ENCODE data around the gene NLRX1.
"Not testable (repeated sequence)": the region's sequence is repeated elsewhere in the genome, so short reads cannot be mapped to it uniquely, and the experiment has no call there.

Gene NLRX1

GRCh38 chr11:119192111-119192510, 23.6 kb downstream of the NLRX1 start:
- Histone ChIP-seq H3K4me3 (ENCODE audit: low read depth in 1 of 5, low read length in 5 of 5) (no peak overlapping the region), H3K4me1 (ENCODE audit: control insufficient read depth in 5 of 5, insufficient read depth in 5 of 5, low read length in 5 of 5) (peaks cover 0 to 5% (median 2%) of the 10 kb centered on the region in 5 donors), H3K9ac (ENCODE audit: low read length in 5 of 5) (no peak overlapping the region), H3K9me3 (ENCODE audit: control insufficient read depth in 5 of 5, low read length in 5 of 5) (no peaks in the 10 kb centered on the region), H3K27me3 (ENCODE audit: control insufficient read depth in 5 of 5, insufficient read depth in 4 of 5, low read length in 5 of 5) (no peaks in the 10 kb centered on the region), H3K27ac (ENCODE audit: low read depth, low read length) (no peak overlapping the region), H3K36me3 (ENCODE audit: control insufficient read depth in 5 of 5, insufficient read depth in 5 of 5, low read length in 5 of 5) (no peaks in the 10 kb centered on the region)

DNA sequence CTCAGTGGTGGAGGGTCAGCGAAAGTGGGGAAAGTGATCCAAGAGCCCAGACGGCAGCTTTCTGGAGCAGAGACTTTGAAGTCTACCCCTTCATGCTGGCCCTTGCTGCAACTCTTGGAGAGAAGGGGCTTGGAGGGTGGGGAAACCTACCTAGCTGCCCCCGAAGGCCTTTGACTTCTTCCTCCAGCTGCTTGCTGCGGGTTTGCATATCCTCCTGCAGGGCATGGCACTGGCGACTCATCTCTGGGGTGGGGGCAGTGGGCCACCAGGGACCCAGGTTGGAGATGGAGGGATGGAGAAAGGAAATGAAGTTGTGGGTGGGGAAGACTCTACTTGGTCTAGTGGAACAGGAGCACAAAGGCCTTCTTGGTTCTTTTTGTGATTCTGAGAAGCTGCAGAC, 24.5 kb downstream of the NLRX1 start:
- H3K36me3 ChIP-seq (ENCODE audit: control insufficient read depth in 5 of 5, insufficient read depth in 5 of 5, low read length in 5 of 5): no peaks in the 10 kb centered on the region
- H3K9me3 ChIP-seq (ENCODE audit: control insufficient read depth in 5 of 5, low read length in 5 of 5): no peaks in the 10 kb centered on the region
- no peak overlapping the region for H3K4me3 ChIP-seq (ENCODE audit: low read depth in 1 of 5, low read length in 5 of 5)
- no peaks in the 10 kb centered on the region for H3K27me3 ChIP-seq (ENCODE audit: control insufficient read depth in 5 of 5, insufficient read depth in 4 of 5, low read length in 5 of 5)
- peaks cover 0 to 6% (median 3%) of the 10 kb centered on the region in 5 donors for H3K4me1 ChIP-seq (ENCODE audit: control insufficient read depth in 5 of 5, insufficient read depth in 5 of 5, low read length in 5 of 5)
- no peak overlapping the region for H3K27ac ChIP-seq (ENCODE audit: low read depth, low read length)
- no peak overlapping the region for H3K9ac ChIP-seq (ENCODE audit: low read length in 5 of 5)

- no peak overlapping the region for H3K27ac ChIP-seq (ENCODE audit: low read depth, low read length)
- H3K9ac ChIP-seq (ENCODE audit: low read length in 5 of 5): no peak overlapping the region
- no peak overlapping the region for H3K4me3 ChIP-seq (ENCODE audit: low read depth in 1 of 5, low read length in 5 of 5)
- H3K4me1 ChIP-seq (ENCODE audit: control insufficient read depth in 5 of 5, insufficient read depth in 5 of 5, low read length in 5 of 5): peaks cover 0 to 6% (median 3%) of the 10 kb centered on the region in 5 donors
- H3K27me3 ChIP-seq (ENCODE audit: control insufficient read depth in 5 of 5, insufficient read depth in 4 of 5, low read length in 5 of 5): no peaks in the 10 kb centered on the region
- H3K36me3 ChIP-seq (ENCODE audit: control insufficient read depth in 5 of 5, insufficient read depth in 5 of 5, low read length in 5 of 5): no peaks in the 10 kb centered on the region
- no peaks in the 10 kb centered on the region for H3K9me3 ChIP-seq (ENCODE audit: control insufficient read depth in 5 of 5, low read length in 5 of 5)
These were observed 25.1 kb downstream of the NLRX1 start for GRCh38 chr11:119193626-119194025.

DNA sequence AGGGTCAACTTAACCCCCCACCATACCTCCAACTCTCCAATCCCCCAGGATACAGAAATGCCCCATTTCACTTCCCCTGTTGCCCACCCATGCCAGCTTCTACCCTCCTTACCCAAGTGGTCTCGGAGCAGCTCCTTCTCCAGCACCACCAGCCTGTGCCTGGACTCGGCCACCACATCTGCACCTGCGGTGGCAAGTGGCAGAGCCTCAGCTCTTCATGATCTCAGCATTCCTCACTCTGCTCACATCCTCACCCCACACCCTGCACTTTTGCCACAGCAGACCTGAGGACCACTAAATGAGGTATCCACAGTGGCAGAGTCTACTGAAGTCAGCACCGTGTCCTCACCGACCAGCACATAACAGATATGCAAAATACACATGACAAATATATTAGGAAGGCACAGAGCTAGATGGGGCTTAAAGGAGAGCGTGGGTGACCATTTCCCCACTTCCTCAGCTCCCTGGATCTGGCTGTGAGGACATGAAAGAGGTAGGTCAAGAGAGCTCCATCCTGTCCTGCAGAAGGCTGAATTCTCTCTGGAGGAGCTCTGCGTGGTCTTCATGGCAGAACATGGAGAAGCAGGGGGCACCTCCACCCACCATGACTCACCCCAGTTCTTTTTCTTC, 26.4 kb downstream of the NLRX1 start:
- Histone ChIP-seq H3K9me3 (ENCODE audit: control insufficient read depth in 5 of 5, low read length in 5 of 5) (no peaks in the 10 kb centered on the region), H3K4me3 (ENCODE audit: low read depth in 1 of 5, low read length in 5 of 5) (no peak overlapping the region), H3K27me3 (ENCODE audit: control insufficient read depth in 5 of 5, insufficient read depth in 4 of 5, low read length in 5 of 5) (no peaks in the 10 kb centered on the region), H3K4me1 (ENCODE audit: control insufficient read depth in 5 of 5, insufficient read depth in 5 of 5, low read length in 5 of 5) (peaks cover 0 to 6% (median 3%) of the 10 kb centered on the region in 5 donors), H3K9ac (ENCODE audit: low read length in 5 of 5) (no peak overlapping the region), H3K36me3 (ENCODE audit: control insufficient read depth in 5 of 5, insufficient read depth in 5 of 5, low read length in 5 of 5) (no peaks in the 10 kb centered on the region), H3K27ac (ENCODE audit: low read depth, low read length) (no peak overlapping the region)

DNA sequence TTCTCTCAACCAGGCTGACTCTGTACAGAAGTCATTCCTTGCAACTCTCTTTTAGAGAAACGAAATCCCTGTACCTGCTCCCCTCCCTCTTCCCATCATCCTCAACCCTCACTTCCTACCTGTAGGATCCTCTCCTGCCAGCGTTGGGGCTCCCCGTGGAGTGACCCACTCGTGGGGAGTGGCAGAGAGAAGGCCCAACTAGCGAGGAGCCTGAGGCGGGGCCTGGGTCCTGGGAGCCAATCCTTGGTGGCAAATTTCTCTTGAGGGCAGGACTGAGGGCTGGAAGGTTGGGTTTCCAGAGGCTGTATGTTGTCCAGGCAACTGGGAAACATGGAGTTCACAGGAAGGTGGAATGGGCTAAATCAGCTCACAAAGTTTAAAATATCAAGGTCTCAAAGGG, 27.2 kb downstream of the NLRX1 start:
- Histone ChIP-seq H3K27me3 (ENCODE audit: control insufficient read depth in 5 of 5, insufficient read depth in 4 of 5, low read length in 5 of 5) (no peaks in the 10 kb centered on the region), H3K4me3 (ENCODE audit: low read depth in 1 of 5, low read length in 5 of 5) (no peak overlapping the region), H3K9ac (ENCODE audit: low read length in 5 of 5) (no peak overlapping the region), H3K9me3 (ENCODE audit: control insufficient read depth in 5 of 5, low read length in 5 of 5) (no peaks in the 10 kb centered on the region), H3K4me1 (ENCODE audit: control insufficient read depth in 5 of 5, insufficient read depth in 5 of 5, low read length in 5 of 5) (peaks cover 0 to 6% (median 3%) of the 10 kb centered on the region in 5 donors), H3K27ac (ENCODE audit: low read depth, low read length) (no peak overlapping the region), H3K36me3 (ENCODE audit: control insufficient read depth in 5 of 5, insufficient read depth in 5 of 5, low read length in 5 of 5) (no peaks in the 10 kb centered on the region)

DNA sequence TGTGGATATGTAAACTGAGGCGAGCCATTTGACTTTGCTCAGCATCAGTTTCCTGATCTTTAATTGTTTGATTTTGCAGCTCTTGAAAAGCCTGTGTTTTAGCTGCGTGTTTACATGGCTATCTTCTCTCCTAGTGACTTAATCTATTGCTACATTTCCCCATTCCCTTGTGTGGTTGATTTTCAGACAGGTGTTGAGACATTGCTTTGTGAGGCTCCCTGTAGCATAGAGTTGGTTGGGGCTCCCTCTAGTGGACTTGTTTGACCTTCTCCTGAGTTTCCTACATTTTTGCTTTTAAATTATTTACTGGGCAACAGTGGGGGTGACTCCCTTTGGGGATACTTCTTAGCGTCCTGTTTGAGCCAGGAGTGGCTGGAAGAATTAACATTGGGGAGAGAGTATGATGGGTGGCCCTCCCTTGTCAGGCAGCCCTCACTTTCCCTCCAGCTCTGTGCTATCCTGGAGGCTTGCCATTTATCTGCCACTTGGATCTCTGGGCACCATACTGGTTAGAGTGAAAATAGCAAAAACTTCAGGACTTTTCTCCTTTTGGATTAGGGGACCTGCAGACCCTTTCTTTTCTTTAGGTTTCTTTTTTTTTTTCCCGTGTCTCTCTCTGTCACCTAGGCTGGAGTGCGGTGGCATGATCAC, 28.4 kb downstream of the NLRX1 start:
- no peak overlapping the region for H3K27ac ChIP-seq (ENCODE audit: low read depth, low read length)
- no peak overlapping the region for H3K9ac ChIP-seq (ENCODE audit: low read length in 5 of 5)
- H3K27me3 ChIP-seq (ENCODE audit: control insufficient read depth in 5 of 5, insufficient read depth in 4 of 5, low read length in 5 of 5): no peaks in the 10 kb centered on the region
- no peaks in the 10 kb centered on the region for H3K36me3 ChIP-seq (ENCODE audit: control insufficient read depth in 5 of 5, insufficient read depth in 5 of 5, low read length in 5 of 5)
- peaks cover 0 to 6% (median 3%) of the 10 kb centered on the region in 5 donors for H3K4me1 ChIP-seq (ENCODE audit: control insufficient read depth in 5 of 5, insufficient read depth in 5 of 5, low read length in 5 of 5)
- H3K9me3 ChIP-seq (ENCODE audit: control insufficient read depth in 5 of 5, low read length in 5 of 5): no peaks in the 10 kb centered on the region
- H3K4me3 ChIP-seq (ENCODE audit: low read depth in 1 of 5, low read length in 5 of 5): no peak overlapping the region

DNA sequence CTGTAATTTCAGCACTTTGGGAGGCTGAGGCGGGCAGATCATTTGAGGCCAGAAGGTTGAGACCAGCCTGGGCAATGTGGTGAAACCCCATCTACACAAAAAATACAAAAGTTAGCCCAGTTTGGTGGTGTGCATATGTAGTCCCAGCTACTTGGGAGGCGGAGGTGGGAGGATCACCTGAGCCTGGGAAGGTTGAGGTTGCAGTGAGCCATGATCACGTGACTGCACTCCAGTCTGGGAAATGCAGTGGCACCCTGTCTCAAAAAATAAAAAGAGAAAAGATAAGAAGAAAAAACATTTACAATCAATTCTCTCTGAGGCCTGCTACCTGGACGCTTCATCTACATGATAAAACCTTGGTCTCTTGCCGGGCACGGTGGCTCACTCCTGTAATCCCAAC, 30.4 kb downstream of the NLRX1 start:
- Histone ChIP-seq H3K27me3 (ENCODE audit: control insufficient read depth in 5 of 5, insufficient read depth in 4 of 5, low read length in 5 of 5) (no peaks in the 10 kb centered on the region), H3K4me3 (ENCODE audit: low read depth in 1 of 5, low read length in 5 of 5) (no peak overlapping the region), H3K36me3 (ENCODE audit: control insufficient read depth in 5 of 5, insufficient read depth in 5 of 5, low read length in 5 of 5) (no peaks in the 10 kb centered on the region), H3K27ac (ENCODE audit: low read depth, low read length) (no peak overlapping the region), H3K4me1 (ENCODE audit: control insufficient read depth in 5 of 5, insufficient read depth in 5 of 5, low read length in 5 of 5) (peaks cover 0 to 6% (median 3%) of the 10 kb centered on the region in 5 donors), H3K9me3 (ENCODE audit: control insufficient read depth in 5 of 5, low read length in 5 of 5) (no peaks in the 10 kb centered on the region), H3K9ac (ENCODE audit: low read length in 5 of 5) (no peak overlapping the region)

DNA sequence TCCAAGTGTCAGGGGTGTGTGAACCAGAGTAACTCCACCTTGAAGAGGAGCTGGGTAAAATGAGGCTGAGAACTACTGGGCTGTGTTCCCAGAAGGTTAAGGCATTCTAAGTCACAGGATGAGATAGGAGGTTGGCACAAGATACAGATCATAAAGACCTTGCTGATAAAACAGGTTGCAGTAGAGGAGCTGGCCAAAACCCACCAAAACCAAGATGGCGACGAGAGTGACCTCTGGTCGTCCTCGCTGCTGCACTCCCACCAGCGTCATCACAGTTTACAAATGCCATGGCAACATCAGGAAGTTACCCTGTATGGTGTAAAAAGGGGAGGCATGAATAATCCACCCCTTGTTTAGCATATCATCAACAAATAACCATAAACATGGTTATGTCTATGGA, 32.7 kb downstream of the NLRX1 start:
- H3K36me3 ChIP-seq (ENCODE audit: control insufficient read depth in 5 of 5, insufficient read depth in 5 of 5, low read length in 5 of 5); H3K4me3 ChIP-seq (ENCODE audit: low read depth in 1 of 5, low read length in 5 of 5); H3K27ac ChIP-seq (ENCODE audit: low read depth, low read length); H3K9me3 ChIP-seq (ENCODE audit: control insufficient read depth in 5 of 5, low read length in 5 of 5); H3K9ac ChIP-seq (ENCODE audit: low read length in 5 of 5); H3K27me3 ChIP-seq (ENCODE audit: control insufficient read depth in 5 of 5, insufficient read depth in 4 of 5, low read length in 5 of 5): not testable (repeated sequence)
- H3K4me1 ChIP-seq (ENCODE audit: control insufficient read depth in 5 of 5, insufficient read depth in 5 of 5, low read length in 5 of 5): peaks cover 0 to 12% (median 9%) of the 10 kb centered on the region in 5 donors

DNA sequence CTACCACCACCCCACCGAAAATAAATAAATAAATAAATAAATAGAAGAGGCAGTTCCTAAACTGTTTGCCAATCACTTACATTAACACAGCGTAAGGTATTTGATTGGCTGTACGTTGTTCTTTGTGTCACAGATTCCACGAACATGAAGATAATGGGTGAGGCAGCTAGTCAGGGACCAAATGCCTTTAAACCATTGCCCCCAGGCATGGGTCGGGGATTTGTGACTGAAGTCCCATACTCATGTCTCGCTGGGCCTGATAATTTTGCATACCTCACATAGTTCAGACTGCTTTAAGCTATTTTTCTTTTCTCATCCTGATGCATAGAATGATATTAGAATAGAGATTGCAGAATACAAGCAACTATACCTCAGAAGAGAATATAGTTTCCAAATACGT, 34.0 kb downstream of the NLRX1 start:
- no peaks in the 10 kb centered on the region for H3K36me3 ChIP-seq (ENCODE audit: control insufficient read depth in 5 of 5, insufficient read depth in 5 of 5, low read length in 5 of 5)
- H3K4me3 ChIP-seq (ENCODE audit: low read depth in 1 of 5, low read length in 5 of 5): no peak overlapping the region
- peaks cover 0 to 18% (median 15%) of the 10 kb centered on the region in 5 donors for H3K4me1 ChIP-seq (ENCODE audit: control insufficient read depth in 5 of 5, insufficient read depth in 5 of 5, low read length in 5 of 5)
- no peaks in the 10 kb centered on the region for H3K9me3 ChIP-seq (ENCODE audit: control insufficient read depth in 5 of 5, low read length in 5 of 5)
- H3K27me3 ChIP-seq (ENCODE audit: control insufficient read depth in 5 of 5, insufficient read depth in 4 of 5, low read length in 5 of 5): no peaks in the 10 kb centered on the region
- H3K27ac ChIP-seq (ENCODE audit: low read depth, low read length): no peak overlapping the region
- H3K9ac ChIP-seq (ENCODE audit: low read length in 5 of 5): no peak overlapping the region

- H3K27ac ChIP-seq (ENCODE audit: low read depth, low read length): no peak overlapping the region
- no peaks in the 10 kb centered on the region for H3K27me3 ChIP-seq (ENCODE audit: control insufficient read depth in 5 of 5, insufficient read depth in 4 of 5, low read length in 5 of 5)
- peaks cover 0 to 30% (median 19%) of the 10 kb centered on the region in 5 donors for H3K4me1 ChIP-seq (ENCODE audit: control insufficient read depth in 5 of 5, insufficient read depth in 5 of 5, low read length in 5 of 5)
- no peaks in the 10 kb centered on the region for H3K9me3 ChIP-seq (ENCODE audit: control insufficient read depth in 5 of 5, low read length in 5 of 5)
- H3K4me3 ChIP-seq (ENCODE audit: low read depth in 1 of 5, low read length in 5 of 5): no peak overlapping the region
- no peaks in the 10 kb centered on the region for H3K36me3 ChIP-seq (ENCODE audit: control insufficient read depth in 5 of 5, insufficient read depth in 5 of 5, low read length in 5 of 5)
- no peak overlapping the region for H3K9ac ChIP-seq (ENCODE audit: low read length in 5 of 5)
These were observed 35.5 kb downstream of the NLRX1 start for GRCh38 chr11:119204066-119204465.
